HG02678 (cell line): ENCODE data around the gene BTBD18.
"Not testable (repeated sequence)": the region's sequence is repeated elsewhere in the genome, so short reads cannot be mapped to it uniquely, and the experiment has no call there.

ENCODE experiments used
- ATAC-seq: cut with Tn5 transposase; IDR thresholded peaks from one replicate; pipeline ENCODE4 v1.9.1; 2021; ENCODE audit warnings: mild to moderate bottlenecking, moderate library complexity; ENCODE audit not compliant: unreplicated experiment

Gene BTBD18

GRCh38 chr11:57735619-57736298 is 15.9 kb downstream of the BTBD18 start:
- no peak for ATAC-seq

- no peak for ATAC-seq
Measured at GRCh38 chr11:57732661-57733060, 19.0 kb downstream of the BTBD18 start.

- ATAC-seq = no peak
Measured at GRCh38 chr11:57729479-57729878, 22.1 kb downstream of the BTBD18 start.

- no peak for ATAC-seq
Measured at GRCh38 chr11:57728829-57729228, 22.8 kb downstream of the BTBD18 start.

- no peak for ATAC-seq
Measured at GRCh38 chr11:57727185-57727584, 24.4 kb downstream of the BTBD18 start.

- not testable (repeated sequence) for ATAC-seq
Measured at GRCh38 chr11:57716726-57717125, 34.9 kb downstream of the BTBD18 start.

GRCh38 chr11:57713835-57714234 is 37.8 kb downstream of the BTBD18 start:
- no peak for ATAC-seq

- peak; percentile 94 for ATAC-seq
Measured at GRCh38 chr11:57712256-57713150, 39.1 kb downstream of the BTBD18 start, which contains the start of gene TMX2. TSS of gene TMX2 (plus strand) at chr11:57712593. CDS start at chr11:57712619, 26 bp downstream.

- peak; percentile 37 for ATAC-seq
Measured at GRCh38 chr11:57711414-57712255, 40.0 kb downstream of the BTBD18 start, which contains the start of gene MED19. TSS of gene MED19 (minus strand) at chr11:57712215. CDS start at chr11:57712179, 36 bp downstream.

GRCh38 chr11:57709802-57710367 is 41.7 kb downstream of the BTBD18 start:
- ATAC-seq = no peak

GRCh38 chr11:57705432-57705831 is 46.2 kb downstream of the BTBD18 start:
- ATAC-seq = not testable (repeated sequence)

- no peak for ATAC-seq
Measured at GRCh38 chr11:57704932-57705331, 46.7 kb downstream of the BTBD18 start.

GRCh38 chr11:57703341-57703740 is 48.3 kb downstream of the BTBD18 start:
- no peak for ATAC-seq

GRCh38 chr11:57700425-57700824 is 51.2 kb downstream of the BTBD18 start:
- ATAC-seq = no peak

GRCh38 chr11:57699813-57700212 is 51.8 kb downstream of the BTBD18 start:
- no peak for ATAC-seq

GRCh38 chr11:57698843-57699365 is 52.7 kb downstream of the BTBD18 start:
- ATAC-seq = no peak
